GM12875 (cell line): ENCODE measurements around the gene NIPSNAP3A.

ENCODE experiments used
- H3K4me3 ChIP-seq: one replicate; pipeline ENCODE4 v1.5.1; 2011; ENCODE audit warnings: low read depth, low read length, control low read depth
- CTCF ChIP-seq: IDR thresholded peaks from 2 replicates; pipeline ENCODE4 v1.5.1; 2011; ENCODE audit warnings: low read depth, mild to moderate bottlenecking, control low read depth, inconsistent platforms, low read length, moderate library complexity, borderline replicate concordance; ENCODE audit not compliant: insufficient read depth

The NIPSNAP3A gene

GRCh38 chr9:104743376-104743985, 4.0 kb upstream of the NIPSNAP3A start:
- no peak overlapping the region for H3K4me3 ChIP-seq
- peak; percentile 55; the same call in 1 of the 2 replicates for TF ChIP-seq CTCF

GRCh38 chr9:104745852-104746251, 1.6 kb upstream of the NIPSNAP3A start:
- no peak overlapping the region for H3K4me3 ChIP-seq
- TF ChIP-seq CTCF = no peak

- H3K4me3 ChIP-seq = no peak overlapping the region
- no peak for TF ChIP-seq CTCF
Measured at GRCh38 chr9:104746285-104746684, 1.2 kb upstream of the NIPSNAP3A start.

DNA sequence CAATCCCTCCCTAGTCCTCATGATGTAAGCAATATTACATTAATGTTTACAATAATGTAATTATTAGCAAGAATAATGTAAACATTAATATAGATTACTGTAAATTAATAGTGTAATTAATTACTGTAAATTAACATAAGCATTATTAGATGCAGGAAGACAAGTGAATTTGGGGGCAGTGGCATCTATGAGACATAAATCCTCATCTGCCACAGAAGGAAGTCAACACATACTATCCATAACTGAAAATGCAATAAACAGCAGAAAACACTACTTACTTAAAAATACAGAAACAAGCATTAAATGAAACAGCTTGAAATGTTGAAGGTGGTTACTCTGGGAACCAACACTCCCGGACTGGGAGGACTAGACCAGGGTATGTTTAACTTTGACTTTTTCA, 685 bp upstream of the NIPSNAP3A start:
- no peak for TF ChIP-seq CTCF
- peak overlapping the region; percentile 67 for H3K4me3 ChIP-seq

- no peak for TF ChIP-seq CTCF
- H3K4me3 ChIP-seq = peak overlapping the region; percentile 67
Measured at GRCh38 chr9:104747245-104747564, 278 bp upstream of the NIPSNAP3A start.

GRCh38 chr9:104748359-104749031, 1.0 kb downstream of the NIPSNAP3A start:
- no peak for TF ChIP-seq CTCF

GRCh38 chr9:104750185-104750767, 2.8 kb downstream of the NIPSNAP3A start:
- H3K4me3 ChIP-seq = no peak overlapping the region
- TF ChIP-seq CTCF = no peak

More at GRCh38 chr9:104748359-104749031, 1.0 kb downstream of the NIPSNAP3A start:
- H3K4me3 ChIP-seq = peak overlapping the region; percentile 67
